Right hindlimb (tissue), 1 donor: ENCODE data around the gene JMJD1C.

ENCODE experiments used
- DNase-seq: peaks from one replicate; pipeline ENCODE4 v3.0.0-alpha.2; 2018

Gene JMJD1C

GRCh38 chr10:63119041-63119440 lies 346.7 kb downstream of the JMJD1C start:
- no peak for DNase-seq
